Ishikawa (cell line): ENCODE measurements around the gene CIROP.

Source experiments
- TAF1 ChIP-seq: IDR thresholded peaks from 2 replicates; pipeline ENCODE4 v1.6.1; 2012; ENCODE audit warnings: low read depth, mild to moderate bottlenecking
- TF ChIP-seq, protein P1 (sequence below): IDR thresholded peaks from 2 replicates; pipeline ENCODE4 v1.6.1; 2012

GRCh38 chr14:23130871-23131270 lies 26.1 kb upstream of the CIROP start:
- TF ChIP-seq, protein P1, sequence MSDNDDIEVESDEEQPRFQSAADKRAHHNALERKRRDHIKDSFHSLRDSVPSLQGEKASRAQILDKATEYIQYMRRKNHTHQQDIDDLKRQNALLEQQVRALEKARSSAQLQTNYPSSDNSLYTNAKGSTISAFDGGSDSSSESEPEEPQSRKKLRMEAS: no peak
- no peak for TF ChIP-seq TAF1
